ENCODE results near the gene RINL. TPM values are rescaled to one million over a fixed set of nuclear protein-coding genes. Genes with fewer than 3 reads are reported as not detected.
"Not testable (repeated sequence)": the region's sequence is repeated elsewhere in the genome, so short reads cannot be mapped to it uniquely, and the experiment has no call there.

The RINL gene
- total RNA-seq, 1 experiment from 2014 or later: 5.7 TPM

DNA sequence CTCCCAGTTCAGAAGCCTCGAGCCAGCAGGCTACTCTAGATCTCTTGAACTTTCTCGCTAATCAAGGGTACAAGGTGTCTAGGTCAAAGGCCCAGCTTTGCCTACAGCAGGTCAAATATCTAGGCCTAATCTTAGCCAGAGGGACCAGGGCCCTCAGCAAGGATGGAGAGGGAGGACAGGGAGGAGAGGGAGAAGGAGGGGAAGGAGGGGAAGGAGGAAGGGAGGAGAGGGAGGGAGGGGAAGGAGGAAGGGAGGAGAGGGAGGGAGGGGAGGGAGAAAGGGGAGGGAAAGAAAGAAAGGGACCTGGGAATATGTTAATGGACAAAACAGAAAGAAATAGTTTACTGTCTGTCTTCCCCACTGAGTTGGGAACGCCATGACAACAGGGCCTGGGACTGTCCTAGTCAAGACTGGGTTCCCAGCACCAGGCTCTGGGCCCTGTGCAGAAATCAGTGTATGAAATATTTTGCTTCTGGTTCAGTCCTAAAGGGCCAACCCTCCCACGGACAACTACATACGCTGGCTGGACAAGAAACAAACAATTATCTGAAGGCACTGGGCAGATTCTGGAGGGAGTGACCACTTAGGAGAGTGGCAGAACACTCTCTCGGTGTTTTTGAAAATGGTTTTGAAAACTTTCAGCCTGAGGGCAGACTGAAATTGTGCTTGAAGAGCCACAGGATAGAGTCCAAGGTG lies 51.1 kb downstream of the RINL start:
- intact Hi-C loops (cut with micrococcal nuclease; ENCODE audit: unreplicated experiment): no loop called here
- no peak for DNase-seq (ENCODE audit: low spot score)
- Histone ChIP-seq H3K27ac (ENCODE audit: low read depth, low read length, poor library complexity, severe bottlenecking) (no peak overlapping the region), H3K4me1 (ENCODE audit: insufficient read depth, low read length, poor library complexity, severe bottlenecking) (peaks cover 6% of the 10 kb centered on the region), H3K36me3 (ENCODE audit: insufficient read depth, low read length, poor library complexity, severe bottlenecking) (peaks cover 7% of the 10 kb centered on the region), H3K27me3 (replicated peaks; ENCODE audit: insufficient read depth, low read depth, low read length, poor library complexity) (no peaks in the 10 kb centered on the region), H3K9me3 (ENCODE audit: low read depth, low read length, poor library complexity, severe bottlenecking) (no peaks in the 10 kb centered on the region), H3K4me3 (ENCODE audit: low read depth, low read length, poor library complexity, severe bottlenecking) (no peak overlapping the region)
- no TSS peak for BruUV-seq (replicated peaks)
- no peak for TF ChIP-seq EZH2 (IDR thresholded peaks at IDR 0.05; ENCODE audit: borderline replicate concordance, low read depth, low read length, poor library complexity, severe bottlenecking)
- TF ChIP-seq, protein P1, sequence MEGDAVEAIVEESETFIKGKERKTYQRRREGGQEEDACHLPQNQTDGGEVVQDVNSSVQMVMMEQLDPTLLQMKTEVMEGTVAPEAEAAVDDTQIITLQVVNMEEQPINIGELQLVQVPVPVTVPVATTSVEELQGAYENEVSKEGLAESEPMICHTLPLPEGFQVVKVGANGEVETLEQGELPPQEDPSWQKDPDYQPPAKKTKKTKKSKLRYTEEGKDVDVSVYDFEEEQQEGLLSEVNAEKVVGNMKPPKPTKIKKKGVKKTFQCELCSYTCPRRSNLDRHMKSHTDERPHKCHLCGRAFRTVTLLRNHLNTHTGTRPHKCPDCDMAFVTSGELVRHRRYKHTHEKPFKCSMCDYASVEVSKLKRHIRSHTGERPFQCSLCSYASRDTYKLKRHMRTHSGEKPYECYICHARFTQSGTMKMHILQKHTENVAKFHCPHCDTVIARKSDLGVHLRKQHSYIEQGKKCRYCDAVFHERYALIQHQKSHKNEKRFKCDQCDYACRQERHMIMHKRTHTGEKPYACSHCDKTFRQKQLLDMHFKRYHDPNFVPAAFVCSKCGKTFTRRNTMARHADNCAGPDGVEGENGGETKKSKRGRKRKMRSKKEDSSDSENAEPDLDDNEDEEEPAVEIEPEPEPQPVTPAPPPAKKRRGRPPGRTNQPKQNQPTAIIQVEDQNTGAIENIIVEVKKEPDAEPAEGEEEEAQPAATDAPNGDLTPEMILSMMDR (conservative IDR thresholded peaks at IDR 0.05; ENCODE audit: low read depth, low read length): no peak
- CTCF ChIA-PET: no interaction called here
- POLR2A ChIA-PET (ENCODE audit: low non-redundant PET): no interaction called here

DNA sequence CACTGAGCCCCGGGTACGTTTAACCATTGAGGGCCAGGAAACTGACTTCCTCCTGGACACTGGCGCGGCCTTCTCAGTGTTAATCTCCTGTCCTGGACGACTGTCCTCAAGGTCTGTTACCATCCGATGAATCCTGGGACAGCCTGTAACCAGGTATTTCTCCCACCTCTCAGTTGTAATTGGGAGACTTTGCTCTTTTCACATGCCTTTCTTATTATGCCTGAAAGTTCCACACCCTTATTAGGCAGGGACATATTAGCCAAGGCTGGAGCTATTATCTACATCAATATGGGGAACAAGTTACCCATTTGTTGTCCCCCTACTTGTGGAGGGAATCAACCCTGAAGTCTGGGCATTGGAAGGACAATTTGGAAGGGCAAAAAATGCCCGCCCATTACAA lies 52.1 kb downstream of the RINL start:
- H3K9me3 ChIP-seq (ENCODE audit: low read depth, low read length, poor library complexity, severe bottlenecking); H3K4me3 ChIP-seq (ENCODE audit: low read depth, low read length, poor library complexity, severe bottlenecking); POLR2A ChIA-PET (ENCODE audit: low non-redundant PET); BruUV-seq (replicated peaks); H3K27ac ChIP-seq (ENCODE audit: low read depth, low read length, poor library complexity, severe bottlenecking); H3K4me1 ChIP-seq (ENCODE audit: insufficient read depth, low read length, poor library complexity, severe bottlenecking); intact Hi-C loops (cut with micrococcal nuclease; ENCODE audit: unreplicated experiment); H3K27me3 ChIP-seq (replicated peaks; ENCODE audit: insufficient read depth, low read depth, low read length, poor library complexity); CTCF ChIA-PET; DNase-seq (ENCODE audit: low spot score); H3K36me3 ChIP-seq (ENCODE audit: insufficient read depth, low read length, poor library complexity, severe bottlenecking): not testable (repeated sequence)

DNA sequence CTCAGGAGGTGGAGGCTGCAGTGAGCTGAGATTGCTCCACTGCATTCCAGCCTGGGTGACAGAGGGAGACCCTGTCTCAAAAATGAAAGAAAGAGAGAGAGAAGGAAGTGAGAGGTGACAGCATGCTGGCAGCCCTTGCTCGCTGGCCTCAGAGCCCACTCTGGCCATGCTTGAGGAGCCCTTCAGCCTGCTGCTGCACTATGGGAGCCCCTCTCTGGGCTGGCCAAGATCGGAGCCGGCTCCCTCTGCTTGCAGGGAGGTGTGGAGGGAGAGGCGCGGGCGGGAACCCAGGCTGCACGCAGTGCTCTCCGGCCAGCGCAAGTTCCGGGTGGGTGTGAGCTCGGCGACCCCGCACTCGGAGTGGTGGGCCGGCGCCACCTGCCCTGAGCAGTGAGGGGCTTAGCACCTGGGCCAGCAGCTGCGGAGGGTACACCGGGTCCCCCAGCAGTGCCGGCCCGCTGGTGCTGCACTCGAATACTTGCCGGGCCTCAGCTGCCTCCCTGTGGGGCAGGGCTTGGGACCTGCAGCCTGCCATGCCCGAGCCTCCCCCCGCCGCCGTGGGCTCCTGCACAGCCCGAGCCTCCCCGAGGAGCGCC lies 56.7 kb downstream of the RINL start:
- CTCF ChIA-PET; H3K27ac ChIP-seq (ENCODE audit: low read depth, low read length, poor library complexity, severe bottlenecking); POLR2A ChIA-PET (ENCODE audit: low non-redundant PET); H3K36me3 ChIP-seq (ENCODE audit: insufficient read depth, low read length, poor library complexity, severe bottlenecking); BruUV-seq (replicated peaks); H3K4me3 ChIP-seq (ENCODE audit: low read depth, low read length, poor library complexity, severe bottlenecking); intact Hi-C loops (cut with micrococcal nuclease; ENCODE audit: unreplicated experiment); DNase-seq (ENCODE audit: low spot score); H3K4me1 ChIP-seq (ENCODE audit: insufficient read depth, low read length, poor library complexity, severe bottlenecking); H3K27me3 ChIP-seq (replicated peaks; ENCODE audit: insufficient read depth, low read depth, low read length, poor library complexity); H3K9me3 ChIP-seq (ENCODE audit: low read depth, low read length, poor library complexity, severe bottlenecking): not testable (repeated sequence)

DNA sequence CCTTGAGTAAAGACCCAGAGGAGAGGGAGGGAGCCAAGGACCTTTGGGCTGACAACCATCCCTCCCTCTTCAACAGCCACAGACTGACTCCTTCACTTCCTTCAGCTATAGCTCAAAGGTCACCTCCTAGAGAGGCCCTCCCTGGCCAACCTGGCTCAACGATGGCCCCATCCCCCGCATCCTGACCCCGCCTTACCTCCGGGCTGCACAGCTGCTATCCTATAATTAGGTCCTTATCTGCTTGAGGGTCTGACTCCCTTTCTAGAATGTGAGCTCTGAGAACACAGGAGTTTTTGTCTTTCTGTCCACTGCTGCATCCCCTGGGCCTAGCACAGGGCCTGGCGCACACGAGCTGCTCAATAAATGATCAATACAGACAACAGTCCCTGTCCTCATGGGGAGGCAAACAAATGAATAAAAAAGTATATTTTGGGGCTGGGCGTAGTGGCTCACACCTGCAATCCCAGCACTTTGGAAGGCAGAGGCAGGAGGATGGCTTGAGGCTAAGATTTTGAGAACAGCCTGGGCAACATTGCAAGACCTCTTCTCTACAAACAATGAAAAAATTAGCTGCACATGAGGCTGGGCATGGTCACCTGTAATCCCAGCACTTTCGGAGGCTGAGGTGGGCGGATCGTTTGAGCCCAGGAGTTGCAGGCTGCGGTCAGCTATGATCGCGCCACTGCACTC lies 58.7 kb downstream of the RINL start:
- ChIA-PET CTCF (no interaction called here), POLR2A (ENCODE audit: low non-redundant PET) (interaction anchor here (0.6 kb wide), 1 partner anchor 431 kb away, joined by 3 read pairs; the partner anchor contains the start of gene GGN)
- no TSS peak for BruUV-seq (replicated peaks)
- Histone ChIP-seq H3K27ac (ENCODE audit: low read depth, low read length, poor library complexity, severe bottlenecking) (no peak overlapping the region), H3K4me1 (ENCODE audit: insufficient read depth, low read length, poor library complexity, severe bottlenecking) (no peaks in the 10 kb centered on the region), H3K27me3 (replicated peaks; ENCODE audit: insufficient read depth, low read depth, low read length, poor library complexity) (no peaks in the 10 kb centered on the region), H3K4me3 (ENCODE audit: low read depth, low read length, poor library complexity, severe bottlenecking) (no peak overlapping the region), H3K9me3 (ENCODE audit: low read depth, low read length, poor library complexity, severe bottlenecking) (no peaks in the 10 kb centered on the region), H3K36me3 (ENCODE audit: insufficient read depth, low read length, poor library complexity, severe bottlenecking) (peaks cover 6% of the 10 kb centered on the region)
- intact Hi-C loops (cut with micrococcal nuclease; ENCODE audit: unreplicated experiment): no loop called here
- DNase-seq (ENCODE audit: low spot score): no peak
- TF ChIP-seq, protein P1 (conservative IDR thresholded peaks at IDR 0.05; ENCODE audit: low read depth, low read length): no peak
- TF ChIP-seq EZH2 (IDR thresholded peaks at IDR 0.05; ENCODE audit: borderline replicate concordance, low read depth, low read length, poor library complexity, severe bottlenecking): no peak

Measured in A673 (cell line).